IPS-18a (cell line): ENCODE results near the gene KLHL12.
"Not testable (repeated sequence)": the region's sequence is repeated elsewhere in the genome, so short reads cannot be mapped to it uniquely, and the experiment has no call there.

Experiments used
- H3K27ac ChIP-seq: one replicate; pipeline ENCODE4 v1.5.1; 2013; ENCODE audit warnings: low read length
- H3K27me3 ChIP-seq: one replicate; pipeline ENCODE4 v1.6.1; 2013; ENCODE audit warnings: mild to moderate bottlenecking, low read length; ENCODE audit not compliant: control insufficient read depth, insufficient read depth
- H3K36me3 ChIP-seq: one replicate; pipeline ENCODE4 v1.6.1; 2013; ENCODE audit warnings: low read depth, low read length; ENCODE audit not compliant: control insufficient read depth
- H3K4me1 ChIP-seq: one replicate; pipeline ENCODE4 v1.6.1; 2013; ENCODE audit warnings: low read depth, low read length; ENCODE audit not compliant: control insufficient read depth
- H3K4me3 ChIP-seq: one replicate; pipeline ENCODE4 v1.5.1; 2013; ENCODE audit warnings: low read length
- H3K9ac ChIP-seq: one replicate; pipeline ENCODE4 v1.6.1; 2013; ENCODE audit warnings: mild to moderate bottlenecking, low read length, moderate library complexity
- H3K9me3 ChIP-seq: one replicate; pipeline ENCODE4 v1.6.1; 2013; ENCODE audit warnings: low read depth, low read length; ENCODE audit not compliant: control insufficient read depth

Gene KLHL12

GRCh38 chr1:202912476-202912875 lies 14.6 kb downstream of the KLHL12 start:
- H3K9me3 ChIP-seq, H3K27me3 ChIP-seq, H3K4me3 ChIP-seq, H3K27ac ChIP-seq, H3K4me1 ChIP-seq, H3K9ac ChIP-seq: not testable (repeated sequence)
- H3K36me3 ChIP-seq = peaks cover 71% of the 10 kb centered on the region

GRCh38 chr1:202909494-202909893 lies 17.5 kb downstream of the KLHL12 start:
- Histone ChIP-seq H3K4me3 (no peak overlapping the region), H3K4me1 (no peaks in the 10 kb centered on the region), H3K27me3 (no peaks in the 10 kb centered on the region), H3K27ac (no peak overlapping the region), H3K9me3 (no peaks in the 10 kb centered on the region), H3K9ac (no peak overlapping the region), H3K36me3 (peaks cover 51% of the 10 kb centered on the region)

- Histone ChIP-seq H3K4me1 (no peaks in the 10 kb centered on the region), H3K27ac (no peak overlapping the region), H3K27me3 (no peaks in the 10 kb centered on the region), H3K36me3 (peaks cover 47% of the 10 kb centered on the region), H3K9ac (no peak overlapping the region), H3K4me3 (no peak overlapping the region), H3K9me3 (no peaks in the 10 kb centered on the region)
Observed at GRCh38 chr1:202908998-202909397, 18.0 kb downstream of the KLHL12 start.

- Histone ChIP-seq H3K9ac (no peak overlapping the region), H3K27me3 (no peaks in the 10 kb centered on the region), H3K4me3 (no peak overlapping the region), H3K27ac (no peak overlapping the region), H3K4me1 (no peaks in the 10 kb centered on the region), H3K36me3 (peaks cover 29% of the 10 kb centered on the region), H3K9me3 (no peaks in the 10 kb centered on the region)
Observed at GRCh38 chr1:202905331-202905730, 21.7 kb downstream of the KLHL12 start.

- H3K4me1 ChIP-seq, H3K9me3 ChIP-seq, H3K27me3 ChIP-seq, H3K4me3 ChIP-seq, H3K9ac ChIP-seq, H3K27ac ChIP-seq: not testable (repeated sequence)
- H3K36me3 ChIP-seq = peaks cover 18% of the 10 kb centered on the region
Observed at GRCh38 chr1:202903808-202904207, 23.2 kb downstream of the KLHL12 start.

GRCh38 chr1:202901555-202901954 lies 25.5 kb downstream of the KLHL12 start:
- no peaks in the 10 kb centered on the region for H3K27me3 ChIP-seq
- H3K9me3 ChIP-seq = no peaks in the 10 kb centered on the region
- H3K36me3 ChIP-seq = peaks cover 12% of the 10 kb centered on the region
- H3K9ac ChIP-seq = no peak overlapping the region
- H3K4me3 ChIP-seq = no peak overlapping the region
- no peaks in the 10 kb centered on the region for H3K4me1 ChIP-seq
- no peak overlapping the region for H3K27ac ChIP-seq

- no peaks in the 10 kb centered on the region for H3K27me3 ChIP-seq
- peaks cover 10% of the 10 kb centered on the region for H3K4me1 ChIP-seq
- H3K36me3 ChIP-seq = peaks cover 40% of the 10 kb centered on the region
- H3K4me3 ChIP-seq = no peak overlapping the region
- H3K9ac ChIP-seq = no peak overlapping the region
- no peaks in the 10 kb centered on the region for H3K9me3 ChIP-seq
- no peak overlapping the region for H3K27ac ChIP-seq
Observed at GRCh38 chr1:202892501-202892900, 34.5 kb downstream of the KLHL12 start.

GRCh38 chr1:202890392-202890791 lies 36.6 kb downstream of the KLHL12 start:
- H3K9me3 ChIP-seq = no peaks in the 10 kb centered on the region
- no peak overlapping the region for H3K4me3 ChIP-seq
- no peak overlapping the region for H3K27ac ChIP-seq
- H3K4me1 ChIP-seq = peaks cover 16% of the 10 kb centered on the region
- no peak overlapping the region for H3K9ac ChIP-seq
- H3K36me3 ChIP-seq = peaks cover 27% of the 10 kb centered on the region
- H3K27me3 ChIP-seq = no peaks in the 10 kb centered on the region

GRCh38 chr1:202888531-202889360 lies 38.3 kb downstream of the KLHL12 start, which contains the start of gene RABIF:
TSS of gene RABIF (minus strand) at chr1:202889149. CDS start at chr1:202889098, 51 bp downstream.
- H3K27ac ChIP-seq = no peak within 1 kb of the TSS
- H3K27me3 ChIP-seq = no peaks in the 10 kb centered on the region
- peak within 1 kb of the TSS; percentile 79 for H3K9ac ChIP-seq
- peaks cover 18% of the 10 kb centered on the region for H3K36me3 ChIP-seq
- peak within 1 kb of the TSS; percentile 93 for H3K4me3 ChIP-seq
- peaks cover 16% of the 10 kb centered on the region for H3K4me1 ChIP-seq
- H3K9me3 ChIP-seq = no peaks in the 10 kb centered on the region

- H3K27ac ChIP-seq = no peak overlapping the region
- peaks cover 13% of the 10 kb centered on the region for H3K36me3 ChIP-seq
- no peaks in the 10 kb centered on the region for H3K27me3 ChIP-seq
- peak overlapping the region; percentile 93 for H3K4me3 ChIP-seq
- H3K9ac ChIP-seq = peak overlapping the region; percentile 79
- H3K9me3 ChIP-seq = no peaks in the 10 kb centered on the region
- peaks cover 16% of the 10 kb centered on the region for H3K4me1 ChIP-seq
Observed at GRCh38 chr1:202888221-202888530, 38.9 kb downstream of the KLHL12 start.

GRCh38 chr1:202880961-202881460 lies 46.0 kb downstream of the KLHL12 start:
- Histone ChIP-seq H3K4me3 (no peak overlapping the region), H3K27me3 (no peaks in the 10 kb centered on the region), H3K4me1 (peaks cover 4% of the 10 kb centered on the region), H3K36me3 (peaks cover 5% of the 10 kb centered on the region), H3K27ac (no peak overlapping the region), H3K9ac (no peak overlapping the region), H3K9me3 (no peaks in the 10 kb centered on the region)

GRCh38 chr1:202880062-202880461 lies 47.0 kb downstream of the KLHL12 start:
- H3K9ac ChIP-seq = no peak overlapping the region
- no peaks in the 10 kb centered on the region for H3K4me1 ChIP-seq
- no peaks in the 10 kb centered on the region for H3K27me3 ChIP-seq
- H3K27ac ChIP-seq = no peak overlapping the region
- no peak overlapping the region for H3K4me3 ChIP-seq
- H3K36me3 ChIP-seq = peaks cover 5% of the 10 kb centered on the region
- no peaks in the 10 kb centered on the region for H3K9me3 ChIP-seq
